ENCODE results near the gene RFNG. TPM values are rescaled to one million over a fixed set of nuclear protein-coding genes. Genes with fewer than 3 reads are reported as not detected.

RFNG gene
- polyA plus RNA-seq, 1 experiment = 11.8 TPM

- TF ChIP-seq CTCF (IDR thresholded peaks at IDR 0.05; ENCODE audit: low read depth, low read length) = no peak
- no peaks in the 10 kb centered on the region; the same call in 1 of the 2 replicates for H3K9me3 ChIP-seq (ENCODE audit: control insufficient read depth, insufficient read depth, low read length)
- no peak for DNase-seq (ENCODE audit: low read depth, low spot score)
- POLR2A ChIA-PET = no interaction called here
- CTCF ChIA-PET = no interaction called here
- H3K27ac ChIP-seq (ENCODE audit: low read depth, low read length) = no peak overlapping the region
- no peaks in the 10 kb centered on the region for H3K27me3 ChIP-seq (ENCODE audit: control insufficient read depth, insufficient read depth, low read length)
- no peak overlapping the region for H3K4me3 ChIP-seq (ENCODE audit: low read depth, low read length)
Measured at GRCh38 chr17:82085031-82085861, 33.6 kb upstream of the RFNG start.

GRCh38 chr17:82084373-82085030 is 32.9 kb upstream of the RFNG start:
- TF ChIP-seq CTCF (IDR thresholded peaks at IDR 0.05; ENCODE audit: low read depth, low read length) = no peak
- DNase-seq (ENCODE audit: low read depth, low spot score) = no peak
- Histone ChIP-seq H3K27me3 (ENCODE audit: control insufficient read depth, insufficient read depth, low read length) (no peaks in the 10 kb centered on the region), H3K4me3 (ENCODE audit: low read depth, low read length) (no peak overlapping the region), H3K27ac (ENCODE audit: low read depth, low read length) (no peak overlapping the region), H3K9me3 (ENCODE audit: control insufficient read depth, insufficient read depth, low read length) (no peaks in the 10 kb centered on the region; the same call in 1 of the 2 replicates)
- ChIA-PET CTCF (no interaction called here), POLR2A (no interaction called here)

GRCh38 chr17:82083533-82084359 is 32.1 kb upstream of the RFNG start:
- DNase-seq (ENCODE audit: low read depth, low spot score) = no peak
- Histone ChIP-seq H3K27ac (ENCODE audit: low read depth, low read length) (no peak overlapping the region), H3K9me3 (ENCODE audit: control insufficient read depth, insufficient read depth, low read length) (no peaks in the 10 kb centered on the region; the same call in 1 of the 2 replicates), H3K27me3 (ENCODE audit: control insufficient read depth, insufficient read depth, low read length) (no peaks in the 10 kb centered on the region), H3K4me3 (ENCODE audit: low read depth, low read length) (no peak overlapping the region)
- CTCF ChIA-PET = interaction anchor here (0.6 kb wide), 1 partner anchor 11 kb away, joined by 3 read pairs; no protein-coding TSS in a partner anchor
- POLR2A ChIA-PET = no interaction called here
- TF ChIP-seq CTCF (IDR thresholded peaks at IDR 0.05; ENCODE audit: low read depth, low read length) = no peak

GRCh38 chr17:82083009-82083408 is 31.4 kb upstream of the RFNG start:
- no peak for DNase-seq (ENCODE audit: low read depth, low spot score)
- no peak overlapping the region for H3K4me3 ChIP-seq (ENCODE audit: low read depth, low read length)
- CTCF ChIA-PET = interaction anchor here (0.6 kb wide), 1 partner anchor 10 kb away, joined by 3 read pairs; no protein-coding TSS in a partner anchor
- no peak for TF ChIP-seq CTCF (IDR thresholded peaks at IDR 0.05; ENCODE audit: low read depth, low read length)
- no peaks in the 10 kb centered on the region for H3K27me3 ChIP-seq (ENCODE audit: control insufficient read depth, insufficient read depth, low read length)
- H3K9me3 ChIP-seq (ENCODE audit: control insufficient read depth, insufficient read depth, low read length) = no peaks in the 10 kb centered on the region; the same call in 1 of the 2 replicates
- POLR2A ChIA-PET = interaction anchor here (1.0 kb wide), 1 partner anchor 18 kb away, joined by 3 read pairs; the partner anchor contains the start of gene DUS1L
- no peak overlapping the region for H3K27ac ChIP-seq (ENCODE audit: low read depth, low read length)
